Measurements from ENCODE around the gene SSR4.

- TF ChIP-seq CTCF (IDR thresholded peaks at IDR 0.05 in 2 of 3, conservative IDR thresholded peaks at IDR 0.05 in 1 of 3; ENCODE audit: borderline replicate concordance in 1 of 3, insufficient read depth in 1 of 3, low read depth in 2 of 3, low read length in 2 of 3), result no peak
- TF ChIP-seq, protein P1, sequence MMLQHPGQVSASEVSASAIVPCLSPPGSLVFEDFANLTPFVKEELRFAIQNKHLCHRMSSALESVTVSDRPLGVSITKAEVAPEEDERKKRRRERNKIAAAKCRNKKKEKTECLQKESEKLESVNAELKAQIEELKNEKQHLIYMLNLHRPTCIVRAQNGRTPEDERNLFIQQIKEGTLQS (IDR thresholded peaks at IDR 0.05), result no peak
- no peak for TF ChIP-seq TCF7L2 (IDR thresholded peaks at IDR 0.05; ENCODE audit: borderline replicate concordance, extremely low read depth, insufficient read depth, insufficient read length)
- TF ChIP-seq SIN3A (IDR thresholded peaks at IDR 0.05; ENCODE audit: low read depth), result no peak
These were observed 32.6 kb upstream of the SSR4 start for GRCh38 chrX:153761863-153762262.

Measured in HCT116 (cell line).